ENCODE measurements around the gene FBXO24. TPM values are rescaled to one million over a fixed set of nuclear protein-coding genes. Genes with fewer than 3 reads are reported as not detected.

The FBXO24 gene
- total RNA-seq, 6 donors from 2014 or later, result 0.63 to 4.2 (median 0.77) TPM; not detected in 3

DNA sequence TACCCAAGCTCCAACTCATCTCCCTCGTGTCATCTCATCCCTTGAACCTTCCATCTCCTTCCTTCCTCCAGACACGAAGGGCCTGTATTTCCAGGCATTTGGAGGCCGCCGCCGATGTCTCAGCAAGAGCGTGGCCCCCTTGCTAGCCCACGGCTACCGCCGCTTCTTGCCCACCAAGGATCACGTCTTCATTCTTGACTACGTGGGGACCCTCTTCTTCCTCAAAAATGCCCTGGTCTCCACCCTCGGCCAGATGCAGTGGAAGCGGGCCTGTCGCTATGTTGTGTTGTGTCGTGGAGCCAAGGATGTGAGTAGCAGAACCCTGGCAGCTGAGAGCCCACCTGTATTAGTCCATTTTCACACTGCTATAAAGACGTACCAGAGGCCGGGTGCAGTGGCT, 5.5 kb downstream of the FBXO24 start:
- no peak for ATAC-seq (ENCODE audit: low FRiP score in 2 of 2)
- H3K9me3 ChIP-seq, result no peaks in the 10 kb centered on the region
- peaks cover 0 to 17% (median 11%) of the 10 kb centered on the region in 4 donors for H3K4me1 ChIP-seq
- WGBS, 2 donors, result 94 to 96% methylated on average over 17 of the region's 17 CpGs
- no peak for DNase-seq
- no peak overlapping the region for H3K27ac ChIP-seq
- no peak overlapping the region for H3K4me3 ChIP-seq
- no peaks in the 10 kb centered on the region for H3K36me3 ChIP-seq
- TF ChIP-seq, protein P1, sequence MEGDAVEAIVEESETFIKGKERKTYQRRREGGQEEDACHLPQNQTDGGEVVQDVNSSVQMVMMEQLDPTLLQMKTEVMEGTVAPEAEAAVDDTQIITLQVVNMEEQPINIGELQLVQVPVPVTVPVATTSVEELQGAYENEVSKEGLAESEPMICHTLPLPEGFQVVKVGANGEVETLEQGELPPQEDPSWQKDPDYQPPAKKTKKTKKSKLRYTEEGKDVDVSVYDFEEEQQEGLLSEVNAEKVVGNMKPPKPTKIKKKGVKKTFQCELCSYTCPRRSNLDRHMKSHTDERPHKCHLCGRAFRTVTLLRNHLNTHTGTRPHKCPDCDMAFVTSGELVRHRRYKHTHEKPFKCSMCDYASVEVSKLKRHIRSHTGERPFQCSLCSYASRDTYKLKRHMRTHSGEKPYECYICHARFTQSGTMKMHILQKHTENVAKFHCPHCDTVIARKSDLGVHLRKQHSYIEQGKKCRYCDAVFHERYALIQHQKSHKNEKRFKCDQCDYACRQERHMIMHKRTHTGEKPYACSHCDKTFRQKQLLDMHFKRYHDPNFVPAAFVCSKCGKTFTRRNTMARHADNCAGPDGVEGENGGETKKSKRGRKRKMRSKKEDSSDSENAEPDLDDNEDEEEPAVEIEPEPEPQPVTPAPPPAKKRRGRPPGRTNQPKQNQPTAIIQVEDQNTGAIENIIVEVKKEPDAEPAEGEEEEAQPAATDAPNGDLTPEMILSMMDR (IDR thresholded peaks at IDR 0.05), result no peak
- no peak for TF ChIP-seq POLR2A (IDR thresholded peaks at IDR 0.05)
- no peak for TF ChIP-seq EP300 (IDR thresholded peaks at IDR 0.05)
- no peak for TF ChIP-seq POLR2AphosphoS5 (IDR thresholded peaks at IDR 0.05)
- H3K27me3 ChIP-seq, result no peaks in the 10 kb centered on the region

DNA sequence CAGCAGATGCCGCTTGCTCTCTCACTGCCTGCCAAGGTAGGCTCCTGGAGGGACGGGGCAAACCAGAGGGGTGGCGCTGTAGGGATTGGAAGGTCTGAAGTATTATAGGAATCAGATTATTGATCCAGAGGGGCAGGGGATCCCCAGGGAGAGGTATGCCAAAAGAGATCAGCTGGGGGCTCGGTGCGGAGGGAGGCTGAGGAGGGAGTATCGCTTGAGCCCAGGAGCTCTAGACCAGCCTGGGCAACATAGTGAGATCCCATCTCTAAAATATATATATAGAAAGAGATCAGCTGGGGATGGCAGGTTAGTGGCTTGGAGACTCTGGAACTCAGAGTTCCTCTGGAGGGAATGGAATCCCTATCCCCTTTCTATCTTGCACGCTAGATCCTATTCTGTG, 9.1 kb downstream of the FBXO24 start:
- Histone ChIP-seq H3K9me3 (no peaks in the 10 kb centered on the region), H3K27me3 (no peaks in the 10 kb centered on the region), H3K4me3 (no peak overlapping the region), H3K27ac (no peak overlapping the region), H3K36me3 (no peaks in the 10 kb centered on the region), H3K4me1 (peaks cover 0 to 5% (median 2%) of the 10 kb centered on the region in 4 donors)
- no peak for TF ChIP-seq EP300 (IDR thresholded peaks at IDR 0.05)
- TF ChIP-seq POLR2A (IDR thresholded peaks at IDR 0.05), result no peak
- no peak for TF ChIP-seq POLR2AphosphoS5 (IDR thresholded peaks at IDR 0.05)
- TF ChIP-seq, protein P1 (IDR thresholded peaks at IDR 0.05), result no peak
- DNase-seq (no peak), ATAC-seq (ENCODE audit: low FRiP score in 2 of 2) (no peak)
- 96 to 98% methylated on average over 7 of the region's 7 CpGs for WGBS, 2 donors

DNA sequence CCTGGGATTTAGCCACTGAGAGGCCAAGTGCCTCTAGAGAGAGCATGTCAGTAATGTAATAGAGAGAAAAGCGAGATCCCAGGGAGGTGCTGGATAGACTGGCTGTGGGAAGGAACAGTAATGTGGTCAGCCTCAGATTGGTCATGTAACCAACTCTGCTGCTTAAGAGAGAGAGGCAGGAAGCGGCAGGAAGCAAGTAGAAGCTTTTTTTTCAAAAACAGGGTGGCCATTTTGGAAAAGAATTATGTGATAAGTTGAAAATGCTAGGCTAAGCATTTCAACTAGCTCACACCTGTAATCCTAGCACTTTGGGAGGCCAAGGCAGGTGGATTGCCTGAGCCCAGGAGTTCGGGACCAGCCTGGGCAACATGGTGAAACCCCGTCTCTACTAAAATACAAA, 12.3 kb downstream of the FBXO24 start:
- no peak for ATAC-seq (ENCODE audit: low FRiP score in 2 of 2)
- no peak overlapping the region for H3K4me3 ChIP-seq
- no peak for TF ChIP-seq EP300 (IDR thresholded peaks at IDR 0.05)
- no peak for TF ChIP-seq POLR2AphosphoS5 (IDR thresholded peaks at IDR 0.05)
- TF ChIP-seq, protein P1 (IDR thresholded peaks at IDR 0.05), result no peak
- no peak for TF ChIP-seq POLR2A (IDR thresholded peaks at IDR 0.05)
- H3K4me1 ChIP-seq, result peaks cover 0 to 16% (median 10%) of the 10 kb centered on the region in 4 donors
- H3K27ac ChIP-seq, result no peak overlapping the region
- no peak for DNase-seq
- 89 to 93% methylated on average over 4 of the region's 4 CpGs for WGBS, 2 donors
- no peaks in the 10 kb centered on the region for H3K36me3 ChIP-seq
- H3K9me3 ChIP-seq, result no peaks in the 10 kb centered on the region
- H3K27me3 ChIP-seq, result no peaks in the 10 kb centered on the region

DNA sequence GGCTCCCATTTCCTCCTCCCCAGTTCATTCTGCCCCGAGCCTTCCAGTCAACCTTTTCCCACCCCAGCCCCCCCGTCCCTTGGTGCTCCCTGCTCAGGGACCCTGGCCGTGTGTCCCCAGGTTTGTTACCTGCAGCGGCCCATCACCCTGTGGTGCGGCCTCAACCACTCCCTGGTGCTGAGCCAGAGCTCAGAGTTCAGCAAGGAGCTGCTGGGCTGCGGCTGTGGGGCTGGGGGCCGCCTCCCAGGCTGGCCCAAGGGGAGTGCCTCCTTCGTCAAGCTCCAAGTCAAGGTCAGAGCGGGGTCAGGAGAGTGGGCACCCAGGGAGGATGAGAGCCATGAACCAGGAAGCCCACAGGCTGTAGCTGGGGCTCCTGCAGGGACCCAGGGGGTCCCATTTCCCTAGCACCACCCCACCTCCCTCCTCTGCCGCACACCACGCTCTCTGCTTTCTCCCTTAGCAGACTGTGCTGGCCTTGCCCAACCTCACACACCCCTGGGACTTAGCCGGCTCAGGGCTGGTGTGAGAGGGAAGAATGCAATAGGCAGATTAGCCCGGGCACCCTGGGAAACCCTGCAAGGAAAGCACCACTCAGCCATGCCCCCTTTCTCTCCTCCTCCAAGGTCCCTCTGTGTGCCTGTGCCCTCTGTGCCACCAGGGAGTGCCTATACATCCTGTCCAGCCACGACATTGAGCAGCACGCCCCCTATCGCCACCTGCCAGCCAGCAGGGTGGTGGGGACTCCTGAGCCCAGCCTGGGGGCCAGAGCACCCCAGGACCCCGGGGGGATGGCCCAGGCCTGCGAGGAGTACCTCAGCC, 14.0 kb downstream of the FBXO24 start:
- Histone ChIP-seq H3K27ac (no peak overlapping the region), H3K4me1 (peaks cover 8 to 33% (median 23%) of the 10 kb centered on the region in 4 donors), H3K9me3 (no peaks in the 10 kb centered on the region), H3K27me3 (no peaks in the 10 kb centered on the region), H3K36me3 (no peaks in the 10 kb centered on the region), H3K4me3 (no peak overlapping the region)
- no peak for TF ChIP-seq POLR2AphosphoS5 (IDR thresholded peaks at IDR 0.05)
- TF ChIP-seq EP300 (IDR thresholded peaks at IDR 0.05), result no peak
- 76 to 81% methylated on average over 11 to 13 of the region's 18 CpGs for WGBS, 2 donors
- DNase-seq, result no peak
- ATAC-seq (ENCODE audit: low FRiP score in 2 of 2), result no peak

DNA sequence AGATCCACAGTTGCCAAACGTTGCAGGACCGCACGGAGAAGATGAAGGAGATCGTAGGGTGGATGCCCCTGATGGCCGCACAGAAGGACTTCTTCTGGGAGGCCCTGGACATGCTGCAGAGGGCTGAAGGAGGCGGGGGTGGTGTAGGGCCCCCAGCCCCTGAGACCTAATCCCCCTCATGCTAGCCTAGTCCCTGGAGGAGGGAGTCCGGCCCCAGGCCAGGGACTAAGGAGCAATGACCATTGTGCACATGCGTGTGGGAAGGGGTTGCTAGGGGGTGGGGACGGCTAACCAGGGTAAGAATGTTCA, 14.6 kb downstream of the FBXO24 start:
- Histone ChIP-seq H3K9me3 (no peaks in the 10 kb centered on the region), H3K27ac (no peak overlapping the region), H3K27me3 (no peaks in the 10 kb centered on the region), H3K36me3 (no peaks in the 10 kb centered on the region), H3K4me1 (peaks cover 13 to 39% (median 28%) of the 10 kb centered on the region in 4 donors), H3K4me3 (no peak overlapping the region)
- TF ChIP-seq, protein P1 (IDR thresholded peaks at IDR 0.05), result no peak
- TF ChIP-seq POLR2AphosphoS5 (IDR thresholded peaks at IDR 0.05) (no peak), EP300 (IDR thresholded peaks at IDR 0.05) (no peak), POLR2A (IDR thresholded peaks at IDR 0.05) (no peak)
- 85 to 87% methylated on average over 9 of the region's 9 CpGs for WGBS, 2 donors
- ATAC-seq (ENCODE audit: low FRiP score in 2 of 2) (no peak), DNase-seq (no peak)

All from upper lobe of left lung (tissue), 6 donors.